HUDEP-2 (cell line): ENCODE measurements around the gene RAP1GAP2.
"Not testable (repeated sequence)": the region's sequence is repeated elsewhere in the genome, so short reads cannot be mapped to it uniquely, and the experiment has no call there.

ENCODE experiments used
- DNase-seq, 76 experiments: peaks; one replicate each; lab custom pipeline; 2025; ENCODE audit not compliant: unreplicated experiment in 76 of 76; lab: John Stamatoyannopoulos, UW

Gene RAP1GAP2

DNA sequence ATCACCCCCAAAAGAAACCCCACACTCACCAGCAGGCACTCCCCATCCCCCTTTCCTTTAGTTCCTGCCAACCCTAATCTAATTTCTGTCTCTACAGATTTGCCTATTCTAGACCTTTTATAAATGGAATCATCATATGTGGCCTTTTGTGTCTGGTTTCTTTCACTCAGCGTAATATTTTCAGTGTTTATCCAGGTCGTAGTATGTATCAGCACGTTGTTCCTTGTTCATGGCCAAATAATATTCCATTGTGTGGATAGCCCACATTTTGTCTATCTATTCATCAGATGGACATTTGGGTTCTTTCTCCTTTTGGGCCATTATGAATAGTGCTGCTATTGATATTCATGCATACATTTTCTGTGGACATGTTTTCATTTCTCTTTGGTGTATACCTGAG, 193.6 kb downstream of the RAP1GAP2 start:
- no peak for DNase-seq

DNA sequence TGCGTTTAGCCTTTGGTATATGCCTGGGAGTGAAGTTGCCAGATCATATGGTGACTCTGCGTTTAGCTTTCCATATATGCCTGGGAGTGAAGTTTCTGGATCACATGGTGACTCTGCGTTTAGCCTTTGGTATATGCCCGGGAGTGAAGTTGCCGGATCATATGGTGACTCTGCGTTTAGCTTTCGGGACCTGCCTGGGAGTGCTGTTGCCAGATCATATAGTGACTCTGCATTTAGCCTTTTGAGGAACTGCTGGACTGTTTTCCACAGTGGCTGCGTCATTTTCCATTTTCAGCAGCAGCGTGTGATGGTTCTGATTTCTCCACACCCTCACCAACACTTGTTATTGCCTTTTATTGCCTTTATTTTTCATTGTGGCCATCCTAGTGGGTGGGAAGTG, 194.2 kb downstream of the RAP1GAP2 start:
- DNase-seq = no peak

DNA sequence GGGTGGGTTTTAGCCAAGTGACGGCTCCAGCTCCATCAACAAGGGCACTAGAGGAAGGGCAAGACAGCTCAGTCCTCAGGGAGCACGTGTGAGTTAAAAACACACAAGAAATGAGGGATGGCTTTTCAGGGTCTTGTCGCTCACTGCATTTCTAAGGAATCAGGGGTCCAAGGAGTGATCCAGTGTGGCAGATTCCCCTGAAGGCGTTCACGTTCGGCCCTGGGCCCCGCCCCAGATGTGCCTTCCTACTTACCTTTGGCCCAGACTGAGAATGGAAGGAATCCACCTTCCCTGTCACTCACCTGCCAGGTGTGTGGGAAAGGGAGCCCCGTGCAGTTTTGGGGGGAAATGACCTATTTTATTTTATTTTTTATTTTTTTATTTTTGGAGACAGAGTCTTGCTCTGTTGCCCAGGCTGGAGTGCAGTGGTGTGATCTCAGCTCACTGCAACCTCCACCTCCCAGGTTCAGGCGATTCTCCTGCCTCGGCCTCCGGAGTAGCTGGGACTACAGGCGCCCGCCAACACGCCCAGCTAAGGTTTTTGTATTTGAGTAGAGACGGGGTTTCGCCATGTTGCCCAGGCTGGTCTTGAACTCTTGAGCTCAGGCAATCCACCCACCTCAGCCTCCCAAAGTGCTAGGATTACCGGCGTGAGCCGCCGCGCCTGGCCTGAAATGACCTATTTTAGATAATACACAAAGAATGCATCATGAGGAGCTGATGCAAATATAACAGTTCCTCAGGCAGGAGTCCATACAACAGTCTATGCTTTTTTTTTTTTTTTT, 195.3 kb downstream of the RAP1GAP2 start:
- not testable (repeated sequence) for DNase-seq

DNA sequence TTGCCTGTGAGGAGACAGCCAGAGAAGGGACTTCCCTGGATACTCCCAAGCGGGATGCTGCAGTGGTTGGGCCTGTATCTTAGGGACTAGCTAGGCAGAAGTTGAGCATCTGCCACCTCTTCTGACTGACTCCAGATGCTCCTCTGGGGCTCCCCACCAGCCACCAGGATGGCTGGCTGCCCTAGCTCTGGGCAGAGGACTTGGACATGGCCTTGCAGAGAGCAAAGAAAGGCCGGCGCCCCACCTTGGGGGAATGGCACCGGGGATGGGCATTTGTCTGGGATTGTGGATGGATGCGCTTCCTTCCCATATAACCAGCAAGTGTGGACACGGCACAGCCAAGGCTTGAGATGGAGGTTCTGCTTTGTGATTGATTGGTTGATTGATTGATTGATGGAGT, 198.2 kb downstream of the RAP1GAP2 start:
- DNase-seq = no peak

DNA sequence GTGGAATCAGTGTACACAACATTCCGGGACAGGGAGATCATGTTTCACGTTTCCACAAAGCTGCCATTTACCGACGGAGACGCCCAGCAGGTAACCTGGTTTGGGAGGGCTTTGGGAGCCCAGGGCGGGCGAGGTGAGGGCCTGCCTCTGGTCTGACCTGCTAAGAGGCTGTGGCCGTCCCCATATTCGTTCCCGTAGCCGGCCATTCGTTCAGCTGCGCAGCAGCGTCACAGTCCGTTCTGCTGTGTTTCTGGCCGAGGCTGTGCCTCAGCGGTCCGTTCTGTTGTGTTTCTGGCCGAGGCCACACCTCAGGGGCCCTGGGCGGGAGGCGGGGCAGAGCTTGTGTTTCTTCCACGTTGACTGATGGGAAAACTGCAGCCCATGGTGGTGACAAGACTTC, 199.1 kb downstream of the RAP1GAP2 start:
- DNase-seq = no peak

DNA sequence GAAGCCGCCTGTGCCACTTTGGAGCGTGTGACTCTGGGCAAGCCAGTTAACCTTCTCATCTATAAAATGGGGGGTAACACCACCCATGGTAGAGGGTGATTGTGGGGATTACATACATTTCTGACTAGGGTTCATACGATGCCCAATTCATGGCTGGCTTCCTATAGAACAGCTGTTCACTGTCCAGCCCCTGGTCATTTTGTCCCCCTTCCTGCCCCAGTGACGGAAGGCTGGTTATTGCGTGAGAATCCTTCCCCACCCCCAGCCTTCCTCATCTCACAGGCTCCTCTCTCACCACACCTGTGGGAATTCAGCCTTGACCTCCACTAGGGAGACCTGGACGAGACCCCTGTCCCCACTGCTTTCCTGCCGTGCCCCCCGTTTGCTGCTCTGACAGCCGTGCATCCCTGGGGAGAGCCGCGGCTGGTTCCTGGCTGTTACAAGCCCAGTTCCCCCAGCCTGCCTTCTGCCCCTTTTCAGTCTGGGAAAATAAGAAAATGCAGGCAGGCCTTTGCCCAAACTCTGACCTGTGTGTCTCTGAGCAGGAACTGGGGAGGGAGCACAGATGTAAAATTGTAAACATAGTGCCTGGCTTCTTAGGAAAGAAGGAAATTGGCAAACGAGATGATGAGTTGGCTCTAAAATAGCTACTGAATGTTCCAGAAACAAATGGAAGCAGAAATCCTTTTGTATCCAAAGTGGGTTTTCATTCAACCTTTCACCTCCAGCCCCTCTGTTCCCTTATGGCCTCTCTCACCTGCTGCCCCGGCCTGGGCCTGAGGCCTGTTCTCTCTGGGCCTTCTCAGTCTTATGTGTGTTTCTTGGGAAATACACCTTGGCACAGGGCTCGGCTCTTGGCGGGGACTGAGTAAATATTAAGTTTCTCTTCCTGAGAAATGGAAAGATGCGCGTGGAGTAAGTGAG, 199.9 kb downstream of the RAP1GAP2 start:
- no peak for DNase-seq

DNA sequence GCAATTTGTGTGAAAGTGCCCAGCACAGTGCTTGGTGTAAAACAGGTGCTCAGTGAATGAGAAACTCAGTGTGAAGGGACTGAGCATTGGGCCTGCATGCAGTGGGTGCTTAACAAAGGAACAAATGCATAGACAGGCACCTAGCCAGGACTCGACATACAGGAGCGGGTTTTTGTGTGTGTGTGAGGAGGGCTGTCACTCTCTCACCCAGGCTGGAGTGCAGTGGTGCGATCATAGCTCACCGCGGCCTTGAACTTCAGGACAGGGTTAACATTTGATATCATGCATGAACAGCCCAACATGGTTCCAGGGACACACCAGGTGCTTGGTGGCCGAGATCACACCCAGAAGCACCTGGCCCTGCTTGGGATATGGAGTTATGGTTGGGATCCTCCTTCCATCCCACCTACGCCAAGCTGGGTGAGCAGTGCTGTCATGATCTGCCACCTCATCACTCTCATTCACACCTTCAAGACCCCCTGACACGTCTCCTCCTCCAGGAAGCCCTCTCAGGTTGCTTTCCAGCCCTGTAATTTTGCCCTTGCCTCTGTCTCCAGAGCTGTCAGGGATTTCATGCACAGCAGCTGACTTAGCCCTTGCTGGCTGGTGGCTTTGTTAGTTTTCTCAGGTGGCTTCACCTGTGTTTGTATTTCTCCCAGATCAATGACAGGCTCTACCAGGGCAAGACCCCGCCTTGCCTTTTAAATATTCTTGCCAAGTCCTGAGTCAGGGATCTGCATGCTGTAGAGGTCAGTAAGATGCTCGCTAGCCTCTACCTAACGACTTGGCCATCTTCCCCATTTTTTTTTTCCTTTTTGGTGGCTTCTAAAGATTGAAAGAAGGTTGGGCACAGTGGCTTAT, 200.8 kb downstream of the RAP1GAP2 start:
- no peak for DNase-seq

DNA sequence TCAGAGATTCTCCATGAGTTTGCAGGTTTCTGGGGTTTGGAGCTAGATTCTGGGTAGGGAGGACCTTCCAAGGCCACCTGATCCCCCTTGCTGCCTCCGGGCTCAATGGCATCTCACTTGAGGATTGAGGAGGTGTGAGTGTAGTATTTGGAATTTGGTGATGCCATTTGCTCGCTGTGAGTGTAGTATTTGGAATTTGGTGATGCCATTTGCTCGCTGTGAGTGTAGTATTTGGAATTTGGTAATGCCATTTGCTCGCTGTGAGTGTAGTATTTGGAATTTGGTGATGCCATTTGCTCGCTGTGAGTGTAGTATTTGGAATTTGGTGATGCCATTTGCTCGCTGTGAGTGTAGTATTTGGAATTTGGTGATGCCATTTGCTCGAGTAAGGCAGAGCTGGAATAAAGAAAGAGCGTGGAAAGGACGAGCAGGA, 202.2 kb downstream of the RAP1GAP2 start:
- not testable (repeated sequence) for DNase-seq

DNA sequence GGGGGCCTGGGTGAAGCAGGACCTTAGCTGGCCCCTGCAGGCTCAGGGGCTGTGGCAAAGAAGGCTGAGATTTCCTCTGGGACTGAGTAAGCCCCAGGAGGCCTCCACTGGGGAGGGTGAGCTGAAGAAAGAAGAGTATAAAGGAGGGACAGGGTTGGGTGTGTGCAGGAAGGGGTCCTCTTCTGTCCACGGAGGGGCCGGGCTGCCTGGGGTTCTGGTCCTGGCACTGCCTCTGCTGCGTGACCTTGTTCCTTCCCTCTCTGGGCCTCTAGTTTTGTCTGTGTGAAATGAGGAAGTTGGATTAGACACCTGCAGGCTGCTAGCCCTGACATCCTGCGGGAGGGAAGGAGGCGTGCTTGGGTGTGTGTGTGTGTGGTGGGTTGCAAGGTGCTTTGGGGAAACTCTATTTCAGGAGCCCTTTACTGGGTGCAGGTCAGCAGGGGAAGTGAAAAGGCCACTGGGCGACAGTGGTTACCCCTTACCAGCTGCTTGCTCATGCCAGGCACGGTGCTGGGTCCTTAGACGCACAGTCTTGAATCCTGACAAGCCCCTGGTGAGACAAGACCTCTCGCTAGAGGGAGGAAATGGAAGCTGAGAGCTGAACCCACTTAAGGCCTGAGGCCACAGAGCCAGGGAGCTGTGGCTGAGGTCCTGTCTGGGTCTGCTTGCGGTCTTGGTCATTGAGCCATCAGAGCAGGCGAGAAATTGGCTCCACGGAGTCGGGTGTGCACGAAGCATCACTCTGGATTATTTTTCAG, 206.5 kb downstream of the RAP1GAP2 start:
- DNase-seq = no peak

DNA sequence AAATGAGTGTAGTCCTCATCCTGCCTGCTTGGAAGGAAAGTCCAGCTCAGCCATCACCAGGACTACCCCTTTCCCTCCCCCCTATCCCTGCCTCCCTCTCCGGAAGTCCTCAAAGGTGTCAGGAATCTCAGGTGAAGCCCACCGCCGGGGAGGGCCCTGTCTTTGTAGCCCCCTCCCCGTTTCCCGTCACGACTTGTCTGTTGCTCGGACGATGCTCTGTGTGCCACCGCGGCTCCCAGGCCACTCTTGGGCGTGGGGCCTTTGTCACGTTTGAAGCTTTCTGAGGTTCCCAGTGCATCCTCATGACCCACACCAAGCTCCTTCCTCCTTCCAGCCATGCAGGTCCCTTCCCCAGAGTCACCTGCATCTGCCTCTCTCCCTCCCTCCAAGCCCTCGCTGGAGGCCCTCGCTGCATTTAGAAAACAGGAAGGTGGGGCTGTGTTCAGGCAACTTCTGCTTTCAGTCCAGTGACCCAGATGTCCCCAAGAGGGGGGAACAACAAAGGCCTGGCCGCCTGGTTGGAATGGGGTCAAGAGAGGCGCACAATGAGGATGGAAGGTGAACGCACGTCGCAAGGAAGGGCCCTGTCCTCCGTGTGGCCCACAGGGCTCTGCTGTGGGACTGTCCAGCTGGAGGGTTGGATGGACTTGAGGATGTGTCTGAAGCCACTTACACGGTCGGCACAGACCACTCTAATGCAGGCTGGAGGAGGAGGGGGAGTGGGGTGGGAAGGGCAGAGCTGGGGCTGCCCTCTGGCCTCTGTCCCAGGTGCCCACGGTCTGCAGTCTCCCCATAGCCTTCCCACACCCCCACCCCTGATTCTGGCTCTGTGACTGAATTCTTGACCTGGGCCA, 207.3 kb downstream of the RAP1GAP2 start:
- DNase-seq = no peak

DNA sequence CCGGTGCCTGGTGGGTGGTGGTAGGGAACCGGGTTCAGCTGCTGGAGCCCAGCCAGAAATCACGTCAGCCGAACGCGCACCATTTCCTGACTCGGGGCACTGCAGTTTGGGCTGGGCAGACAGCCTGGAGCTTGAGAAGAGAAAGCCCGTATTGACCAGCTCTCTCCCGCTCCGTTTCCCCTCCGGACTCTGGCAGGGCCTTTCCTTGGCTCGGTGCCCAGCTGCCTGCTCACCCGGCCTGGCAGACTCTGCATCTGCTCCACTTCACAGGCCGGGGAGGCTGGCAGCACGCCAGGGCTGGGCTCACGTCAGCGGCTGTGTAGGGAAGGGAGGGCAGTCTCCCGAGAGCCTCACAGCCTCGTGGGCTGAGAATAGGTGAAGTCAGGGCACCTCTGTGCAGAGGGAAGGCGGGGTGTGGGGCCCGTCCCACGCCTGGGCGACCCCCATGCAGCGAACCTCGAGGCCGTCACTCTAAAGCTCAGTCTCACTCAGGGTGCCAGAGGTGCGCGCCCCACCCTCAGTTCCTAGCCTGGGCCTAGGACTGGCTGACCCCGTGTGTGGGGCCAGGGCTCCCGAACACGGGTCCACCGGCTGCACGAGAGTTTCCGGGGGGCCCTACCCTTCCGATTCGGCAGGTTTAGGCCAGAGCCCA, 208.0 kb downstream of the RAP1GAP2 start:
- peak in 74 of 76 experiments; percentile 12 to 96 (median 74) for DNase-seq

DNA sequence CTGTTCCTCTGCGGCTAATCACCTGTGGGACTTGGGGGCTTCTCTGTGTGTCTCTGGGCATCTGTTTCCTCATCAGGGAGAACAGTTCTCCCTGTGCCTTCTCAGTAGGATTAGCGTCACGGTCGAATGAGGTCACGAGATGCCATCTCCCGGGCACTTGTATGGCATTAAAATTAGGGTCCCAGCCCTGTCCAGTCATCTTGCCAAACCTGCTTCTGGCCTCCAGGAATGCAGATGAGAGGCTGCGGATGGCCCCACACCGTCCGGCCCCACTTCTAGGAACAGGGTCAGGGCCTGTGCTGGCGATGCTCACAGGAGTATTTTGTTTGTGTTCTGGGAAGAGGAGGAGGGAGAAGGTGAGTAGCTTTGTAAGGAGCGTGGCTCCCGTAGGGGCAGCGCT, 208.7 kb downstream of the RAP1GAP2 start:
- no peak for DNase-seq

DNA sequence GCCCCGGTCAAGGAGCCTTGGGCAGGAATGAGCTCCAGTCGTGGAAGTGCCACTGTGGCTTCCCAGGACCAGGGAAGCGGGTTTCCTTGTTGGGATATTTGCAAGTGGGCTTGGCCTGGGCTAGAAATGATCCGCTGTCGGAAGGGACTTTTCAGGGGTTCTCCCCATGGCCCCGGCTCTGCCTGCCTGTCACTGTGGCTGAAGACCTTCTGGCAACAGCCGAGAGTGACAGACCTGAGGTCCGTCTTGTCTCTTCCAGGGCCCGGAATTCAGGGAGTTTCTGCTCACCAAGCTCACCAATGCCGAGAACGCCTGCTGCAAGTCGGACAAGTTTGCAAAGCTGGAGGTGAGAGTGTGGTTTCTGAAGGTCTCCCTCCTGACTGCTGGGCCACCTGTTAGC, 209.5 kb downstream of the RAP1GAP2 start:
- no peak for DNase-seq

DNA sequence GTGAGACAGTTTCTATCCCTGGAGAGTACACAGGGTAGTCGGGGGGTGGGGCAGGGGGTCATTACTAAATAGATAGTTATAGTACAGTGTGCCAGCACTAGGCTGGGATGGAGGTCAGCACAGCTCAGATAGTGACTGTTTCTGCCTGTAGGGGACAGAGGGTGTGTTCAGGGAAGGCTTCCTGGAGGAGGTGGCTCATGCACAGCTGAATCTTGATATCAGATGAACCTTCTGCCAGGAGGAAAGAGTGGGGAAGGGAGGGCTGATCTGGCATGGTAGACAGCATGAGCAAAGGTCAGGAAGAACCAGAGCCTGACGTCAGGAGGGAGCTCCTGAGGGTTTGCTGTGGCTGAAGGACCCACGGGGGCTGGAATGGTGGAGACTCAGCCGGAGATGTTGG, 210.6 kb downstream of the RAP1GAP2 start:
- no peak for DNase-seq

DNA sequence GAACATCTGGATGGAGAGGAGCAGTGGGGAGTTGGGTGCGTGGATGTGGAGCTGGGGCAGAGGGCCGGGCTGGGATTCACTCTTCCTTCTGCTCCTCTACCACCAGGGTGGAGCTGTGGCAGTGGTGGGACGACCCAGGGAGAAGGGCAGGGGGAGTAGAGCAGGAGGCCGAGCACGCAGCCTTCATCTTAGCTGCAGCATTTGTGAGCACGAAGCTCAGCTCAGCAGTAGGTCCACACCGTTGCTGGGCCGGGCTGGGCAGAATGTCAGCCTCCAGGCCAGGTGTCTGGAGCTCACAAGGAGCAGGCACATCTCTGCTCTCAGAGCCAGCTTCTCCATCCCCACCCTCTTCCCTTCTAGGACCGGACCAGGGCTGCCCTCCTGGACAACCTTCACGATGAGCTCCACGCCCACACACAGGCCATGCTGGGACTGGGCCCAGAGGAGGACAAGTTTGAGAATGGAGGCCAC, 211.4 kb downstream of the RAP1GAP2 start:
- DNase-seq = no peak

DNA sequence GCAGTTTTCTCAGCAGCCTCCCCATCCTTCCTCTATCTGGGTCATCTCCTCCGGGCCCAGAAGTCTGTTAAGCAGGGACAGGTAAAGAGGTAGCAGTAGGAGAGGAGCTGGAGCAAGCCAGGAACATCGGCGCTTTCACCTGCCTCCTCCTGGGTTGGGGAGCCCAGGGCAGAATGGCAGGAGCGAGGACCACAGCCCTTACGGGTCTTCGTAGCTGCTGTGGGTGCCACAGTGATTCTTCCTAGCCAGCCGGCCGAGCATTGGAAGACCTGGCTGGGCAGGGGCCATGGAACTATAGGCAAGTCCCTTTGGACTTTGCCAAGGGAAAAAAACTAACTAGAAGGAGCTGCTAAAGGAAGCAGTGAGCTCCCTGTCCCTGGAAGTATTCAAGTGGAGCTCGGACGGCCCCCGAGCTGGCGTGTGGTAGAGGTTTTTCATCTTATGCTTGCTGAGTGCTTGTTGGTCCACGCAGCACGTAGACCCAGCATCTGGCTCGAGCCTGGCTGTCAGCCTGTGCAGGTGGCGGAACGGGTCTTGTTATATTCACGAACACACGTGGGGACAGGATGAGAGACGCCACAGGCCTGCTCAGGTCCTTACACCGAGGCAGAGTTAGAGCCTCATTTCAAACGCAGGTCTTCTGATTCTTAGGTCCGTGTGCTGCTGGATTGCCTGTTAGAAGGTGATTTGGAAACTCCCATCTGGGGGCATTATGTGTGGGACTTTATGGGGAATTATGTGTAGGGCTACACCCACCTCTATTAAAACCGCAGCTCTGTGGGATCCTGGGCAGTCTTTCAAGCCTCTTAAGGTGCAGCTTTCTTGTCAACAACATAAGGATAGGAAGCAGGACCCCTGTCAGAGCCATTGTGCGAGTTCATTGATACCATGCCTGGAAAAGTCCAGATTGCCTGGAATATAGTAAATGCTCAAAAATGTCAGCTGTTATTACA, 212.4 kb downstream of the RAP1GAP2 start:
- DNase-seq = no peak

DNA sequence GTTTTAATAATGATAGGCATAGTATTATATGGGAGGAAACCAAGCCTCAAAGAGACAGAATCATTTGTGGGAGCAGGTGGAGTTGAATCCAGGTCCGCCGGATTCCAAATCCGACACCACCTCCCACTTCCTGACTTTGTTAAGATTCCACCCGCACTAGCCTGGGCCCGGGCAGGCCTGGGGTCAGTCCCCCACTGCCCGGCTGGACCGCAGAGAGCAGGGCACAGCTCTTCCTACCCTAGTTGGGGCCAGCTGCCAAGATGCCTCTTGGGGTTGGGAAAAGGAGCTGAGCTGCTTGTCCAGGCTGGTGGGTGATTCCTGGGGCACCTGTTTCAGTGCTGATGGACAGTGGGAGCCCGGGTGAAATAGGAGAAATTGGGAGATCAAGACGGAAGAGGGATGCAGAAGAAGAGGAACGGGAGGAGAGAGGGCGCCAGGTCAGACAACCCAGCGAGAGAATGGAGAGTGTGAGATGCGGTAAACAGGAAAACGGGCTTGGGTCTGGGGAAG, 213.2 kb downstream of the RAP1GAP2 start:
- DNase-seq = no peak
